BE2C (cell line): ENCODE results near the gene LTBP2.
A peak's percentile ranks its signal among the peaks of the same experiment; 100 is the strongest.

ENCODE experiments used
- DNase-seq: peaks from one replicate; pipeline ENCODE4 v3.0.0-alpha.2; 2020
- H3K27me3 ChIP-seq: fragments of 250-450 bp; sonication (Bioruptor Pico); 2 replicates; pipeline ENCODE4 v1.5.1; 2020; ENCODE audit warnings: mild to moderate bottlenecking
- H3K36me3 ChIP-seq: fragments of 250-450 bp; sonication (Bioruptor Pico); 2 replicates; pipeline ENCODE4 v1.5.1; 2020; ENCODE audit warnings: mild to moderate bottlenecking
- H3K4me1 ChIP-seq: fragments of 250-450 bp; sonication (Bioruptor Pico); 2 replicates; pipeline ENCODE4 v1.5.1; 2020
- H3K4me3 ChIP-seq: 2 replicates; pipeline ENCODE4 v1.5.1; 2011; ENCODE audit warnings: low read depth, low read length
- H3K9me3 ChIP-seq: fragments of 250-450 bp; sonication (Bioruptor Pico); 2 replicates; pipeline ENCODE4 v1.5.1; 2020
- CTCF ChIP-seq: IDR thresholded peaks from 2 replicates; pipeline ENCODE4 v1.5.1; 2012; ENCODE audit warnings: mild to moderate bottlenecking, low read depth, low read length

The LTBP2 gene

GRCh38 chr14:74488786-74489397 lies 123.1 kb downstream of the LTBP2 start:
- Histone ChIP-seq H3K4me1 (no peaks in the 10 kb centered on the region), H3K27me3 (peaks cover 62% of the 10 kb centered on the region), H3K4me3 (no peak overlapping the region), H3K9me3 (no peaks in the 10 kb centered on the region), H3K36me3 (no peaks in the 10 kb centered on the region)
- no peak for TF ChIP-seq CTCF
- DNase-seq, result no peak

- Histone ChIP-seq H3K27me3 (peaks cover 56% of the 10 kb centered on the region), H3K36me3 (no peaks in the 10 kb centered on the region), H3K4me1 (no peaks in the 10 kb centered on the region), H3K4me3 (no peak overlapping the region), H3K9me3 (no peaks in the 10 kb centered on the region)
- no peak for DNase-seq
- TF ChIP-seq CTCF, result no peak
Observed at GRCh38 chr14:74486164-74486563, 125.9 kb downstream of the LTBP2 start.

GRCh38 chr14:74483321-74483720 lies 128.7 kb downstream of the LTBP2 start:
- H3K36me3 ChIP-seq, result no peaks in the 10 kb centered on the region
- no peaks in the 10 kb centered on the region for H3K9me3 ChIP-seq
- peaks cover 40% of the 10 kb centered on the region for H3K27me3 ChIP-seq
- no peak for DNase-seq
- no peak overlapping the region for H3K4me3 ChIP-seq
- no peak for TF ChIP-seq CTCF
- no peaks in the 10 kb centered on the region for H3K4me1 ChIP-seq

GRCh38 chr14:74482571-74482970 lies 129.5 kb downstream of the LTBP2 start:
- TF ChIP-seq CTCF, result no peak
- no peak for DNase-seq
- Histone ChIP-seq H3K4me1 (no peaks in the 10 kb centered on the region), H3K4me3 (no peak overlapping the region), H3K27me3 (peaks cover 32% of the 10 kb centered on the region), H3K36me3 (no peaks in the 10 kb centered on the region), H3K9me3 (no peaks in the 10 kb centered on the region)

GRCh38 chr14:74480046-74480445 lies 132.0 kb downstream of the LTBP2 start:
- TF ChIP-seq CTCF, result no peak
- peaks cover 18% of the 10 kb centered on the region for H3K27me3 ChIP-seq
- DNase-seq, result no peak
- H3K36me3 ChIP-seq, result no peaks in the 10 kb centered on the region
- H3K4me3 ChIP-seq, result no peak overlapping the region
- no peaks in the 10 kb centered on the region for H3K9me3 ChIP-seq
- H3K4me1 ChIP-seq, result no peaks in the 10 kb centered on the region

GRCh38 chr14:74478996-74479635 lies 132.9 kb downstream of the LTBP2 start:
- no peaks in the 10 kb centered on the region for H3K9me3 ChIP-seq
- H3K4me1 ChIP-seq, result no peaks in the 10 kb centered on the region
- peak; percentile 98 for TF ChIP-seq CTCF
- peaks cover 22% of the 10 kb centered on the region for H3K27me3 ChIP-seq
- H3K4me3 ChIP-seq, result no peak overlapping the region
- H3K36me3 ChIP-seq, result no peaks in the 10 kb centered on the region
- peak; percentile 29 for DNase-seq
